ENCODE results near the gene SSH2.

The SSH2 gene

DNA sequence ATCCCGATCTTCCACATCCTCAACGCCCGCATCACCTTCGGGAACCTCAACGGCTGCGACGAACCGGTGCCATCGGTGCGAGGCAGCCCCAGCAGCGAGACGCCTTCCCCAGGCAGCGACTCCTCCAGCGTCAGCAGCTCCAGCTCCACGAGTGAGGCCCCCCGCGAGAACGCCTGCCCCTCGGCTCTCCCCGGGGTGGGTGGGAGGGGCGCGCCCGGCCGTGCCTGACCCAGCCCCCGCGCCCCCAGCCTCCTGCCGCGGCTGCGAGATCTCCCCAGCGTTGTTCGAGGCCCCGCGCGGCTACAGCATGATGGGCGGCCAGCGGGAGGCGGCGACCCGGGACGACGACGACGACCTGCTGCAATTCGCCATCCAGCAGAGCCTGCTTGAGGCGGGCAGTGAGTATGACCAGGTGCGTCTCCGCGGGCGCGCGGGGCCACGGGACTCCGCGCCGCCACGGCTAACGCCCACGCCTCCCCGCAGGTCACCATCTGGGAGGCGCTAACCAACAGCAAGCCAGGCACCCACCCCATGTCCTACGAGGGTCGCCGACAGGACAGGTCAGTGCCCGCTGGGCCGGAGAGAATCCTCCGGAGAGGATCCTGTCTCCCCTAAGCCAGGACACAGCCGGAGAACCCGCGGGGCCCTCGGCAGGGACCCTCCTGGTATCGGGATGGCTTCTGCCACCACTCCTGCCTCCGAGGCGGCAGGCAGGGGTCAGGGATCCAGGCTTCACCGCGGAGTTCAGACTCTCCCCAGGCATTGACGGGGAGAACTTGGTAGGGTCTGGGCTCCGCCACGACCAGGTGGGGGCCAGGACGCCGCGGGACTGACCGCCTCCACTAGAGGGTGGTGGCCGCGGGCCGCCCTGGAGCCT, 317.4 kb downstream of the SSH2 start:
- no peak overlapping the region for H3K27ac ChIP-seq (ENCODE audit: insufficient read depth, low read length, poor library complexity, severe bottlenecking)
- no peaks in the 10 kb centered on the region for H3K36me3 ChIP-seq (ENCODE audit: control insufficient read depth, insufficient read depth, low read length)
- DNase-seq, result no peak
- H3K9me3 ChIP-seq (ENCODE audit: control insufficient read depth, low read length), result no peaks in the 10 kb centered on the region
- H3K4me3 ChIP-seq (ENCODE audit: insufficient read depth, low read depth, low read length, poor library complexity, severe bottlenecking), result peak overlapping the region; percentile 24
- H3K4me1 ChIP-seq (ENCODE audit: control insufficient read depth, insufficient read depth, low read length, poor library complexity, severe bottlenecking), result peaks cover 48% of the 10 kb centered on the region
- H3K27me3 ChIP-seq (replicated peaks; ENCODE audit: control insufficient read depth, insufficient read depth, low read length, poor library complexity, severe bottlenecking), result no peaks in the 10 kb centered on the region

DNA sequence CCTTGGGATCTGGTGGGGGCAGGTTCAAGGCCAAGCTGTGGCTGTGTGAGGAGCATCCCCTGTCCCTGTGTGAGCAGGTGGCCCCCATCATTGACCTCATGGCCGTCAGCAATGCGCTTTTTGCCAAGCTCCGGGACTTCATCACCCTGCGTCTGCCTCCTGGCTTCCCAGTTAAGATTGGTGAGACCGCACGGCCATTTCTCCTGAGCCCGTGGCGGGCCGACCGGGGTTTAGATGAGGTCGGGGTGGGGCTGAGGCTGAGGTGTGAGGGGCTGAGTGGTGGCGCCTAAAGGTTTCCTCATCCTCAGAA, 318.0 kb downstream of the SSH2 start:
- H3K27ac ChIP-seq (ENCODE audit: insufficient read depth, low read length, poor library complexity, severe bottlenecking), result no peak overlapping the region
- H3K27me3 ChIP-seq (replicated peaks; ENCODE audit: control insufficient read depth, insufficient read depth, low read length, poor library complexity, severe bottlenecking), result no peaks in the 10 kb centered on the region
- H3K4me3 ChIP-seq (ENCODE audit: insufficient read depth, low read depth, low read length, poor library complexity, severe bottlenecking), result no peak overlapping the region
- no peak for DNase-seq
- H3K9me3 ChIP-seq (ENCODE audit: control insufficient read depth, low read length), result no peaks in the 10 kb centered on the region
- H3K36me3 ChIP-seq (ENCODE audit: control insufficient read depth, insufficient read depth, low read length), result no peaks in the 10 kb centered on the region
- peaks cover 42% of the 10 kb centered on the region for H3K4me1 ChIP-seq (ENCODE audit: control insufficient read depth, insufficient read depth, low read length, poor library complexity, severe bottlenecking)

DNA sequence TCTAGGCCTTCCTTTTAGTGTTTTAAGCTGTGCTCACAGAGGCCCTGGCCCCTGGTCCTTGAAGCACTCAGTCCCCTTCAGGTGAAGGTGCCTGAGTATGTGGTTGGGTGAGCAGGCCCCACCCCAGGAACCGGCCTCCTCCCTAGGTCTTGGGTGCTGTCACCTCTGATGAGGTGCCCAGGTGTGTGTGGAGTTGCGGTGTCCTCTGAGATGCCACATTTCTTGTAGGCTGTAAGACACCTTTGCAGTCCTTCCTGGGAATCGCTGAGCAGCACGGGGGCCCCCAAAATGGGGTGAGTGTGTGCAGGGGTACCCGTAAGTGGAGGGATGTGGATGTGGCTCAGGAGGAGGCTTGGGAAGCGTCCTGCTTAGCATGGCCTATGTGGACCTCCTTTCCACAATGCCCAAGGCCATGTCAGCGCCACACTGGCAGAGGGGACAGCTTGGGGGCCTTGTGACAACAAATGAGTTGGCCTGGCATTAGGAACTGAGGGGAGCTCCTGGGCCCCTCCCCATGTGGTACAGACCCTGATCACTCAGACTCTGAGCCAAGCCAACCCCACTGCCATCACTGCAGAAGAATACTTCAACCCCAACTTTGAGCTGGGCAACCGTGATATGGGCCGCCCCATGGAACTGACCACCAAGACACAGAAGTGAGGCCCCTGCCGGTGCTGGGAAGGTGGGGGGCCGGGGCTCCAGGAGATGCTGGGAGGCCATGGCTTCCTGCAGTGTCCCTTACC, 318.5 kb downstream of the SSH2 start:
- H3K4me1 ChIP-seq (ENCODE audit: control insufficient read depth, insufficient read depth, low read length, poor library complexity, severe bottlenecking), result peaks cover 37% of the 10 kb centered on the region
- no peaks in the 10 kb centered on the region for H3K36me3 ChIP-seq (ENCODE audit: control insufficient read depth, insufficient read depth, low read length)
- H3K27ac ChIP-seq (ENCODE audit: insufficient read depth, low read length, poor library complexity, severe bottlenecking), result no peak overlapping the region
- no peak for DNase-seq
- no peaks in the 10 kb centered on the region for H3K27me3 ChIP-seq (replicated peaks; ENCODE audit: control insufficient read depth, insufficient read depth, low read length, poor library complexity, severe bottlenecking)
- no peaks in the 10 kb centered on the region for H3K9me3 ChIP-seq (ENCODE audit: control insufficient read depth, low read length)
- H3K4me3 ChIP-seq (ENCODE audit: insufficient read depth, low read depth, low read length, poor library complexity, severe bottlenecking), result no peak overlapping the region

DNA sequence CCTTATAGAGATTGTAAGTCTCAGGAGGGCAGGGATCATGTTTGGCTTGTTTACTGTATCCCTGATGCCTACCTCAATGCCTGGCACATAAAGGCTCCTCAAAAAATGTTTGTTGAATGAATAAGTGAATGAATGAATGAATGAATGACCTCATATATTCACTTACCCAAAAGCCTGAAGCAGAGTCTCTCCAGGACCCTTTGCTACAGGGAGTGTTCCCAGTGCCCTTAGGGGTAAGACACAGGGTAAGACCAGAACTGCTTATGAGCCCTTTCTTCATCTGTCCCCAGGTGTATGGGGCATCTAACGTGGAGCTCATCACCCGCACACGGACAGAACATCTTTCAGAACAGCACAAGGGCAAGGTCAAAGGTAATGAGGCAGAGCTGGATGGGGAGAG, 319.6 kb downstream of the SSH2 start:
- Histone ChIP-seq H3K36me3 (ENCODE audit: control insufficient read depth, insufficient read depth, low read length) (no peaks in the 10 kb centered on the region), H3K4me3 (ENCODE audit: insufficient read depth, low read depth, low read length, poor library complexity, severe bottlenecking) (no peak overlapping the region), H3K9me3 (ENCODE audit: control insufficient read depth, low read length) (no peaks in the 10 kb centered on the region), H3K27me3 (replicated peaks; ENCODE audit: control insufficient read depth, insufficient read depth, low read length, poor library complexity, severe bottlenecking) (no peaks in the 10 kb centered on the region), H3K27ac (ENCODE audit: insufficient read depth, low read length, poor library complexity, severe bottlenecking) (no peak overlapping the region), H3K4me1 (ENCODE audit: control insufficient read depth, insufficient read depth, low read length, poor library complexity, severe bottlenecking) (peaks cover 26% of the 10 kb centered on the region)
- DNase-seq, result no peak

DNA sequence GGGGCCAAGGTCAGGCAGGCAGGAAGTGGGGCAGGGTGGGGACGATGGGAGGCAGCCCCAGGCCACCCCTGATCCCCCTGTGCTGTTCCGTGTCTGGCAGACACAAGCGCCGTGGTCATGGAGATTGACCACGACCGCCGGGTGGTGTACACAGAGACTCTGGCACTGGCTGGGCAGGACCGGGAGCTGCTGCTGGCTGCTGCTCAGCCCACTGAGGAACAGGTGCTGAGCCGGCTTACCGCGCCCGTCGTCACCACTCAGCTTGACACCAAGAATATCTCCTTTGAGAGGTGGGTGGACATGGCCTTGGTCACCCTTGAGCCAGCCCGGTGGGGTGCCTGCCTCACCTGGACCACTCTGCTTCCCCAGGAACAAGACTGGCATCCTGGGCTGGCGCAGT, 321.0 kb downstream of the SSH2 start:
- H3K4me3 ChIP-seq (ENCODE audit: insufficient read depth, low read depth, low read length, poor library complexity, severe bottlenecking), result no peak overlapping the region
- no peak for DNase-seq
- no peak overlapping the region for H3K27ac ChIP-seq (ENCODE audit: insufficient read depth, low read length, poor library complexity, severe bottlenecking)
- no peaks in the 10 kb centered on the region for H3K36me3 ChIP-seq (ENCODE audit: control insufficient read depth, insufficient read depth, low read length)
- no peaks in the 10 kb centered on the region for H3K27me3 ChIP-seq (replicated peaks; ENCODE audit: control insufficient read depth, insufficient read depth, low read length, poor library complexity, severe bottlenecking)
- H3K4me1 ChIP-seq (ENCODE audit: control insufficient read depth, insufficient read depth, low read length, poor library complexity, severe bottlenecking), result peaks cover 12% of the 10 kb centered on the region
- H3K9me3 ChIP-seq (ENCODE audit: control insufficient read depth, low read length), result no peaks in the 10 kb centered on the region

DNA sequence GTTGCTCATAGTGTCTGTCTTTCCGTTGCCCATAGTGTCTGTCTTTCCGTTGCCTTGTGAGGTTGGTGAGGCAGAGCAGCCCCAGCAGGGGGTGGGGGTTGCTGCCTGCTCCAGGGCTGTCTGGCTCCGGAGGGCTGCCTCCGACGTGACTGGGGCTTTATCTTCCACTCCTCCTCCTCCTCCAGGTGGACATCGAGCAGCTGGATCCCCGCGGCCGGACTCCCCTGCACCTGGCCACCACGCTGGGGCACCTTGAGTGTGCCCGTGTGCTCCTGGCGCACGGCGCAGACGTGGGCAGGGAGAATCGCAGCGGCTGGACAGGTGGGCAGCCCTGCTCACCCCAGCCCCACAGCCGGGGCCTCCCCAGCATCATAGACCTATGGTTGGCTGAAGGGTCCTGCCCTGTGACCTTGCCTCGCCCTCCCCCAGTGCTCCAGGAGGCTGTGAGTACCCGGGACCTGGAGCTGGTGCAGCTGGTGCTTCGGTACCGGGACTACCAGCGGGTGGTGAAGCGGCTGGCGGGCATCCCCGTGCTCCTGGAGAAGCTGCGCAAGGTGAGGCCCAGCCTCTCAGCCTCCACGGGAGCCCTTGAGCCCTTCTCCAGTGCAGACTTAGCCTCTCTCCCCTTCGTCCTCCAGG, 322.4 kb downstream of the SSH2 start:
- Histone ChIP-seq H3K4me1 (ENCODE audit: control insufficient read depth, insufficient read depth, low read length, poor library complexity, severe bottlenecking) (no peaks in the 10 kb centered on the region), H3K9me3 (ENCODE audit: control insufficient read depth, low read length) (no peaks in the 10 kb centered on the region), H3K27ac (ENCODE audit: insufficient read depth, low read length, poor library complexity, severe bottlenecking) (no peak overlapping the region), H3K4me3 (ENCODE audit: insufficient read depth, low read depth, low read length, poor library complexity, severe bottlenecking) (no peak overlapping the region), H3K27me3 (replicated peaks; ENCODE audit: control insufficient read depth, insufficient read depth, low read length, poor library complexity, severe bottlenecking) (no peaks in the 10 kb centered on the region), H3K36me3 (ENCODE audit: control insufficient read depth, insufficient read depth, low read length) (no peaks in the 10 kb centered on the region)
- DNase-seq, result no peak

DNA sequence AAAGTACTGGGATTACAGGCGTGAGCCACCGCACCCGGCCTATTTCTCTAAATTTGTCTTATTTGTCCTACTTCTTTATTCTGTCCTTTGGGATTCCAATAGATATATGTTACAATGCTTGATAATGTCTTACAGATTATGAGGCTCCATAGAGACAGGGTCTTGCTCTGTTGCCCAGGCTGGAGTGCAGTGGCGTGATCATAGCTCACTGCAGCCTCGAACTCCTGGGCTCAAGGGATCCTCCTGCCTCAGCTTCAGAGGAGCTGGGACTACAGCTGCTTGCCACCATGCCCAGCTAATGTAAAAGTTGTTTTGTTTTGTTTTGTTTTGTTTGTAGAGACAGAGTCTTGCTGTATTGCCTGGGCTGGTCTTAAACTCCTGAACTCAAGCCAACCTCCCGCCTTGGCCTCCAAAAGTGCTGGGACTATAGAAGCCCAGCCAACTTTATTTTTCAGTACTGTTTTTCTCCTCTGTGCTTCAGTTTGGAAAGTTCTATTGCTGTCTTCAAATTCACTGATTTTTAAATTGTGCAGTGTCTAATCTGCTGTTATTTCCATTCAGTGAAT, 326.8 kb downstream of the SSH2 start:
- Histone ChIP-seq H3K4me3 (ENCODE audit: insufficient read depth, low read depth, low read length, poor library complexity, severe bottlenecking) (no peak overlapping the region), H3K4me1 (ENCODE audit: control insufficient read depth, insufficient read depth, low read length, poor library complexity, severe bottlenecking) (no peaks in the 10 kb centered on the region), H3K27ac (ENCODE audit: insufficient read depth, low read length, poor library complexity, severe bottlenecking) (no peak overlapping the region), H3K36me3 (ENCODE audit: control insufficient read depth, insufficient read depth, low read length) (no peaks in the 10 kb centered on the region), H3K9me3 (ENCODE audit: control insufficient read depth, low read length) (no peaks in the 10 kb centered on the region), H3K27me3 (replicated peaks; ENCODE audit: control insufficient read depth, insufficient read depth, low read length, poor library complexity, severe bottlenecking) (no peaks in the 10 kb centered on the region)
- DNase-seq, result no peak

DNA sequence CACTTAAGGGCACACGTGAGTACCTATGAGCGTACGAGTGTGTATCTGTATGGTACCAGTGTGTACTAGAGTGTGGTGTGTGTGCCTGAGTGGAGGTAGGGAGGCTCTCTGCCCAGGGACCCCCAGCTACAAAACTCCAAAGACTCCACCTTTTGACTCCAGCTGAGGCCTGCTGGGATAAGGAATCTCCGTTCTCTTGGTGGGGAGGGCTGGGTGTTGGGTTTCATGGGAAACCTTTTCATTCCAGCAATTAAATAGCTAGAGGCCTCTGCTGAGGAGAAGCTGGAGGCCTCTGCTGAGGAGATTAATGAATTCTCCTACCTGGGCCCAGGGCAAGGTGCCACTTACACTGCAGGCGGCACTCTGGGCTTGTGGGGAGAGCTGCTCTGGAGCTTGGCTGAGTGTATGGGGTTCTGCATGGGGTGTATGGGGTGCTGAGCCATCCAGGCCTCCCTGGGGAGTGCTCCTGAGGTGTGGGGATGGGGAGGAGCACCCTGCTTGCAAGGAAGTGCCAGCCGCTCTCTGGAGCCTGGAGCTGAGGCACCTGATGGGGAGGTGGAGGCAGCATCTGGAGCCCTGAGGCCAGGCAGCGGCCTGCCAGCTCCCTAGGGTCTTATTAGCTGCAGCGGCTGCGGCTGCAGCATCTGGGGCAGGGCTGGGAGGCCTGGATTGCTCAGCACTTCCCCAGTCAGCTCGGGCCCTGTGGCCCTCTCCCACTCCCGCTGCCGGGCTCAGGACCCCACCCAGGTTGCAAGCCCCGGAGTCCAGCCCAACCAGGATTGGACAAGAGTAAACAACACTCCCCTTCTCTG, 332.5 kb downstream of the SSH2 start:
- no peaks in the 10 kb centered on the region for H3K36me3 ChIP-seq (ENCODE audit: control insufficient read depth, insufficient read depth, low read length)
- DNase-seq, result no peak
- H3K4me3 ChIP-seq (ENCODE audit: insufficient read depth, low read depth, low read length, poor library complexity, severe bottlenecking), result no peak overlapping the region
- peaks cover 5% of the 10 kb centered on the region for H3K4me1 ChIP-seq (ENCODE audit: control insufficient read depth, insufficient read depth, low read length, poor library complexity, severe bottlenecking)
- H3K27ac ChIP-seq (ENCODE audit: insufficient read depth, low read length, poor library complexity, severe bottlenecking), result no peak overlapping the region
- H3K27me3 ChIP-seq (replicated peaks; ENCODE audit: control insufficient read depth, insufficient read depth, low read length, poor library complexity, severe bottlenecking), result no peaks in the 10 kb centered on the region
- no peaks in the 10 kb centered on the region for H3K9me3 ChIP-seq (ENCODE audit: control insufficient read depth, low read length)

DNA sequence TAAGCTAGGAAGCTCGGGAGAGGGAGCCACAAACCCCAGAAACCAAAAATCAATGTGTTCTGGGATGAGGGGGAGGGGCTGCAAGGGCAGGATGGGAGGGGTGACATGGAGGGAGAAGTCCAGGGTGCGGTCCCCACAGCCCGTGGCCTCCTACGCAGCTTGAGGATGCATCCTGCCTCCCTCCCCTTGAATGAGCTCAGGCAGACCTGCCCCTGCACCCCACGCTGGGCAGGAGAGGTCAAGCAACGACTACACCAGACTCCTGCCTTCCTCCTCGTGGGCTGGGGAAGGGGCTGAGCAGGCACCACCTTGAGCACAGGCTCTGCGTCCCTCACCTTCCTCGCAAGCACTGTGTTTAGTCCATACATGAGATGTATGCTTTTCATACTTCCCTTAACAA, 333.2 kb downstream of the SSH2 start:
- Histone ChIP-seq H3K9me3 (ENCODE audit: control insufficient read depth, low read length) (no peaks in the 10 kb centered on the region), H3K27me3 (replicated peaks; ENCODE audit: control insufficient read depth, insufficient read depth, low read length, poor library complexity, severe bottlenecking) (no peaks in the 10 kb centered on the region), H3K4me1 (ENCODE audit: control insufficient read depth, insufficient read depth, low read length, poor library complexity, severe bottlenecking) (peaks cover 13% of the 10 kb centered on the region), H3K4me3 (ENCODE audit: insufficient read depth, low read depth, low read length, poor library complexity, severe bottlenecking) (no peak overlapping the region), H3K36me3 (ENCODE audit: control insufficient read depth, insufficient read depth, low read length) (no peaks in the 10 kb centered on the region), H3K27ac (ENCODE audit: insufficient read depth, low read length, poor library complexity, severe bottlenecking) (no peak overlapping the region)
- DNase-seq, result no peak
